Cardiac muscle cell (in vitro differentiated cells and primary cell): ENCODE data around the gene P2RY13. TPM values are rescaled to one million over a fixed set of nuclear protein-coding genes. Genes with fewer than 3 reads are reported as not detected.

ENCODE experiments used
- DNase-seq, 2 donors: peaks; one replicate each; pipeline versions ENCODE4 v3.0.0 to v3.0.0-alpha.2; 2010 to 2017; ENCODE audit warnings: low read depth in 1 of 2, low spot score in 1 of 2
- H3K27ac ChIP-seq: fragments of 200-600 bp; sonication (generic); 2 replicates; pipeline ENCODE4 v1.5.1; 2016
- H3K27me3 ChIP-seq: fragments of 200-600 bp; sonication (generic); 2 replicates; pipeline ENCODE4 v1.6.0; 2016; ENCODE audit warnings: control low read depth
- H3K36me3 ChIP-seq: fragments of 200-600 bp; sonication (generic); 2 replicates; pipeline ENCODE4 v1.5.1; 2016; ENCODE audit warnings: control low read depth
- H3K4me1 ChIP-seq: fragments of 200-600 bp; sonication (generic); 2 replicates; pipeline ENCODE4 v1.8.1; 2017; ENCODE audit warnings: low read depth, mild to moderate bottlenecking, mixed run types
- H3K4me3 ChIP-seq: fragments of 200-600 bp; sonication (generic); 2 replicates; pipeline ENCODE4 v1.5.1; 2016; ENCODE audit warnings: mild to moderate bottlenecking
- H3K9me3 ChIP-seq: fragments of 200-600 bp; sonication (generic); 2 replicates; pipeline ENCODE4 v1.5.1; 2017; ENCODE audit warnings: low read depth, mild to moderate bottlenecking, control low read depth
- CTCF ChIP-seq: IDR thresholded peaks from 2 replicates; pipeline ENCODE4 v1.5.1; 2012; ENCODE audit warnings: low read depth, mild to moderate bottlenecking, low read length
- polyA plus RNA-seq: library from polyadenylated mRNA; unstranded; fragments of >200 nt; fragmentation: Nextera tagmentation; extraction: Ambion mirVana; gene quantifications from 2 replicates; pipeline ENCODE4 v1.2.1, GENCODE V29; 2016
- total RNA-seq: library from RNA; depleted of rRNA; stranded (reverse); fragments of >200 nt; gene quantifications from 2 replicates; pipeline ENCODE4 v1.2.3, GENCODE V29; 2016

P2RY13 gene
- total and polyA plus RNA-seq, 2 experiments from 2014 or later: 0.06 TPM; not detected in 1

GRCh38 chr3:151303751-151304150 is 25.6 kb downstream of the P2RY13 start:
- TF ChIP-seq CTCF: no peak

GRCh38 chr3:151301787-151302186 is 27.6 kb downstream of the P2RY13 start:
- peak in 1 of 2 donors; percentile 62 for DNase-seq
- Histone ChIP-seq H3K4me1 (no peaks in the 10 kb centered on the region), H3K27ac (no peak overlapping the region), H3K36me3 (no peaks in the 10 kb centered on the region), H3K4me3 (no peak overlapping the region), H3K27me3 (no peaks in the 10 kb centered on the region), H3K9me3 (no peaks in the 10 kb centered on the region)
- TF ChIP-seq CTCF: no peak

More at GRCh38 chr3:151303751-151304150, 25.6 kb downstream of the P2RY13 start:
- H3K9me3 ChIP-seq: no peaks in the 10 kb centered on the region
- no peak overlapping the region for H3K4me3 ChIP-seq
- no peak overlapping the region for H3K27ac ChIP-seq
- H3K36me3 ChIP-seq: no peaks in the 10 kb centered on the region
- no peaks in the 10 kb centered on the region for H3K27me3 ChIP-seq
- no peak for DNase-seq
- H3K4me1 ChIP-seq: no peaks in the 10 kb centered on the region

GRCh38 chr3:151300539-151300938 is 28.8 kb downstream of the P2RY13 start:
- no peaks in the 10 kb centered on the region for H3K27me3 ChIP-seq
- no peaks in the 10 kb centered on the region for H3K9me3 ChIP-seq
- H3K4me1 ChIP-seq: no peaks in the 10 kb centered on the region
- no peak overlapping the region for H3K4me3 ChIP-seq
- H3K27ac ChIP-seq: no peak overlapping the region
- no peak for TF ChIP-seq CTCF
- no peak for DNase-seq
- no peaks in the 10 kb centered on the region for H3K36me3 ChIP-seq

- TF ChIP-seq CTCF: no peak
- Histone ChIP-seq H3K27me3 (no peaks in the 10 kb centered on the region), H3K36me3 (no peaks in the 10 kb centered on the region), H3K27ac (no peak overlapping the region), H3K4me3 (no peak overlapping the region), H3K9me3 (no peaks in the 10 kb centered on the region), H3K4me1 (no peaks in the 10 kb centered on the region)
- no peak for DNase-seq
These were observed 30.3 kb downstream of the P2RY13 start for GRCh38 chr3:151299006-151299405.

GRCh38 chr3:151297429-151297828 is 31.9 kb downstream of the P2RY13 start:
- Histone ChIP-seq H3K27me3 (no peaks in the 10 kb centered on the region), H3K4me1 (no peaks in the 10 kb centered on the region), H3K9me3 (no peaks in the 10 kb centered on the region), H3K36me3 (no peaks in the 10 kb centered on the region), H3K27ac (no peak overlapping the region), H3K4me3 (no peak overlapping the region)
- DNase-seq: no peak
- no peak for TF ChIP-seq CTCF

GRCh38 chr3:151296226-151296625 is 33.1 kb downstream of the P2RY13 start:
- no peaks in the 10 kb centered on the region for H3K4me1 ChIP-seq
- no peak for DNase-seq
- no peaks in the 10 kb centered on the region for H3K27me3 ChIP-seq
- H3K36me3 ChIP-seq: no peaks in the 10 kb centered on the region
- no peaks in the 10 kb centered on the region for H3K9me3 ChIP-seq
- H3K4me3 ChIP-seq: no peak overlapping the region
- TF ChIP-seq CTCF: no peak
- no peak overlapping the region for H3K27ac ChIP-seq
